SKM-1 treated with dmso at 0.1 percent for 144 hours (cell line): Measurements from ENCODE around the gene ANO10.
"Not testable (repeated sequence)": the region's sequence is repeated elsewhere in the genome, so short reads cannot be mapped to it uniquely, and the experiment has no call there.

Source experiments
- DNase-seq: peaks from one replicate; lab custom pipeline; 2025; ENCODE audit not compliant: unreplicated experiment; lab: John Stamatoyannopoulos, UW

ANO10 gene

GRCh38 chr3:43621656-43622432 lies at the start of gene ANO10:
ANO10 (minus strand) TSS chr3:43622011; CDS start chr3:43605852, 16,159 bp downstream.
- DNase-seq: peak; percentile 98

GRCh38 chr3:43670635-43671522 lies 49.1 kb upstream of the ANO10 start:
- no peak for DNase-seq

- DNase-seq: not testable (repeated sequence)
These were observed 43.2 kb upstream of the ANO10 start for GRCh38 chr3:43665011-43665410.

- not testable (repeated sequence) for DNase-seq
These were observed 39.6 kb upstream of the ANO10 start for GRCh38 chr3:43661376-43661775.

- DNase-seq: no peak
These were observed 37.6 kb upstream of the ANO10 start for GRCh38 chr3:43659250-43659880.

GRCh38 chr3:43656390-43656789 lies 34.6 kb upstream of the ANO10 start:
- DNase-seq: not testable (repeated sequence)

GRCh38 chr3:43650345-43650744 lies 28.5 kb upstream of the ANO10 start:
- DNase-seq: no peak

- no peak for DNase-seq
These were observed 27.7 kb upstream of the ANO10 start for GRCh38 chr3:43649365-43649968.

- DNase-seq: no peak
These were observed 27.1 kb upstream of the ANO10 start for GRCh38 chr3:43648957-43649356.

- DNase-seq: no peak
These were observed 25.7 kb upstream of the ANO10 start for GRCh38 chr3:43647331-43648166.

- DNase-seq: no peak
These were observed 22.6 kb upstream of the ANO10 start for GRCh38 chr3:43644443-43644842.

- DNase-seq: peak; percentile 62
These were observed 19.7 kb upstream of the ANO10 start for GRCh38 chr3:43641306-43642114.

GRCh38 chr3:43640681-43641080 lies 18.9 kb upstream of the ANO10 start:
- DNase-seq: no peak

GRCh38 chr3:43638594-43639447 lies 17.0 kb upstream of the ANO10 start:
- no peak for DNase-seq

GRCh38 chr3:43637702-43638101 lies 15.9 kb upstream of the ANO10 start:
- DNase-seq: no peak

- DNase-seq: no peak
These were observed 11.2 kb upstream of the ANO10 start for GRCh38 chr3:43632986-43633385.

- no peak for DNase-seq
These were observed 10.5 kb upstream of the ANO10 start for GRCh38 chr3:43632269-43632733.

GRCh38 chr3:43629741-43630140 lies 7.9 kb upstream of the ANO10 start:
- no peak for DNase-seq
